GM23338 (cell line): ENCODE data around the gene CCDC157.

Experiments used
- CREB1 ChIP-seq: fragments of 250-450 bp; sonication (Bioruptor Pico); IDR thresholded peaks from 2 replicates; pipeline ENCODE4 v1.5.0; 2020; ENCODE audit warnings: low read depth, mild to moderate bottlenecking, moderate library complexity
- EZH2 ChIP-seq: fragments of 200-600 bp; sonication (generic); IDR thresholded peaks from one replicate; pipeline ENCODE4 v1.8.0; 2017; ENCODE audit warnings: antibody characterized with exemption, mild to moderate bottlenecking, low read depth; ENCODE audit not compliant: unreplicated experiment
- EZH2phosphoT487 ChIP-seq: fragments of 200-600 bp; sonication (generic); IDR thresholded peaks from one replicate; pipeline ENCODE4 v1.8.1; 2018; ENCODE audit warnings: antibody characterized with exemption; ENCODE audit not compliant: unreplicated experiment
- JUNB ChIP-seq: IDR thresholded peaks from one replicate; pipeline ENCODE4 v1.6.1; 2016; ENCODE audit warnings: antibody characterized with exemption; ENCODE audit not compliant: unreplicated experiment
- NANOG ChIP-seq: IDR thresholded peaks from 2 replicates; pipeline ENCODE4 v1.6.1; 2016; ENCODE audit warnings: antibody characterized with exemption, borderline replicate concordance
- POLR2AphosphoS5 ChIP-seq: IDR thresholded peaks from 2 replicates; pipeline ENCODE4 v1.6.1; 2016; ENCODE audit warnings: antibody characterized with exemption, low read depth
- REST ChIP-seq: IDR thresholded peaks from one replicate; pipeline ENCODE4 v1.6.1; 2018; ENCODE audit warnings: antibody characterized with exemption; ENCODE audit not compliant: unreplicated experiment
- STAT1 ChIP-seq: IDR thresholded peaks from one replicate; pipeline ENCODE4 v1.6.1; 2016; ENCODE audit warnings: antibody characterized with exemption; ENCODE audit not compliant: unreplicated experiment
- ZNF114 ChIP-seq: fragments of 250-450 bp; sonication (Bioruptor Pico); IDR thresholded peaks from 2 replicates; pipeline ENCODE4 v1.5.0; 2020; ENCODE audit warnings: mild to moderate bottlenecking, moderate library complexity
- TF ChIP-seq, protein P1 (sequence below), 2 experiments: fragments of 200-600 bp in 1 of 2; sonication (generic) in 1 of 2; conservative IDR thresholded peaks; 2 replicates each; pipeline versions ENCODE4 v1.5.1 to v1.6.1; 2016 to 2017; ENCODE audit warnings: antibody characterized with exemption in 2 of 2, low read depth in 2 of 2, mild to moderate bottlenecking in 2 of 2, moderate library complexity in 1 of 2
- TF ChIP-seq, protein P2 (sequence below): fragments of 250-450 bp; sonication (Bioruptor Pico); IDR thresholded peaks from 2 replicates; pipeline ENCODE4 v1.5.0; 2020; ENCODE audit warnings: mild to moderate bottlenecking, moderate library complexity
- TF ChIP-seq, protein P3 (sequence below): IDR thresholded peaks from 2 replicates; pipeline ENCODE4 v1.6.1; 2016; ENCODE audit warnings: antibody characterized with exemption

DNA sequence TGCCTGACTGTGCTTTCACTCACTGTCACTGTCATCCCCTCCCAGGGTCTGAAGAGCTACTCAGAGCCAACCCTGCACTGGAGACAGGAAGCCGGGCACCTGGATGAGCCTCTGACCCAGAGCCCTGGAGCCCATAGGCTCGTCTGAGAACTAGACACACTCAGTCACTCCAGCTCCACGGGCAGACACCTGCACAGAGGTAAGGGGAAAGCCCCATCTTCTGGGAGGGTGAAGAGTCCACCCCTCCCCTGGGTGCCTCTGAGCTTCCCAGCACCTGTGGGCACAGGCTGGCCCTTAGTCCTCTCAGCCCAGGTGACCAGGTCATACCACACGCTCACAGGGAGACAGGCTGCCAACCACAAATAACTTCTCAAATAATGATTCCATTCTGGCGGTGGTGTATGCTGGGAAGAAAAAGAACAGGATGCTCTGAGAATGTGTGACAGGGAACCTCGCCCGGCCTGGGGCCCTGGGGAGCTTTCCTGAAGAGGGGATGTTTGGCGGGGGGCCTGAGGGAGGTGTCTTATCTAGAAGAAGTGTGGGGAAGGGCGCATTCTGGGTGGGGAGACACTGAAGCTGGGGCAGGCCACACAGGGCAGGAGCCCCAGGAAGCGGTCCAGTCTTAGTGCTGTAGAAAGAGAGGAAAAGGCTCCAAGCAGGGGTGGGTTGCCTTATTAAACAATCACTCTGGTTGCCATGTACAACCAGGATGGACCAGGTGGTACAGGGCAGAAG, 5.3 kb downstream of the CCDC157 start:
- TF ChIP-seq EZH2 (no peak), EZH2phosphoT487 (no peak), POLR2AphosphoS5 (no peak), NANOG (no peak), REST (no peak), ZNF114 (no peak), CREB1 (no peak), STAT1 (no peak), JUNB (no peak)
- TF ChIP-seq, protein P1, sequence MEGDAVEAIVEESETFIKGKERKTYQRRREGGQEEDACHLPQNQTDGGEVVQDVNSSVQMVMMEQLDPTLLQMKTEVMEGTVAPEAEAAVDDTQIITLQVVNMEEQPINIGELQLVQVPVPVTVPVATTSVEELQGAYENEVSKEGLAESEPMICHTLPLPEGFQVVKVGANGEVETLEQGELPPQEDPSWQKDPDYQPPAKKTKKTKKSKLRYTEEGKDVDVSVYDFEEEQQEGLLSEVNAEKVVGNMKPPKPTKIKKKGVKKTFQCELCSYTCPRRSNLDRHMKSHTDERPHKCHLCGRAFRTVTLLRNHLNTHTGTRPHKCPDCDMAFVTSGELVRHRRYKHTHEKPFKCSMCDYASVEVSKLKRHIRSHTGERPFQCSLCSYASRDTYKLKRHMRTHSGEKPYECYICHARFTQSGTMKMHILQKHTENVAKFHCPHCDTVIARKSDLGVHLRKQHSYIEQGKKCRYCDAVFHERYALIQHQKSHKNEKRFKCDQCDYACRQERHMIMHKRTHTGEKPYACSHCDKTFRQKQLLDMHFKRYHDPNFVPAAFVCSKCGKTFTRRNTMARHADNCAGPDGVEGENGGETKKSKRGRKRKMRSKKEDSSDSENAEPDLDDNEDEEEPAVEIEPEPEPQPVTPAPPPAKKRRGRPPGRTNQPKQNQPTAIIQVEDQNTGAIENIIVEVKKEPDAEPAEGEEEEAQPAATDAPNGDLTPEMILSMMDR (conservative IDR thresholded peaks at IDR 0.05; ENCODE audit: low read depth in 2 of 2), result no peak
- TF ChIP-seq, protein P2, sequence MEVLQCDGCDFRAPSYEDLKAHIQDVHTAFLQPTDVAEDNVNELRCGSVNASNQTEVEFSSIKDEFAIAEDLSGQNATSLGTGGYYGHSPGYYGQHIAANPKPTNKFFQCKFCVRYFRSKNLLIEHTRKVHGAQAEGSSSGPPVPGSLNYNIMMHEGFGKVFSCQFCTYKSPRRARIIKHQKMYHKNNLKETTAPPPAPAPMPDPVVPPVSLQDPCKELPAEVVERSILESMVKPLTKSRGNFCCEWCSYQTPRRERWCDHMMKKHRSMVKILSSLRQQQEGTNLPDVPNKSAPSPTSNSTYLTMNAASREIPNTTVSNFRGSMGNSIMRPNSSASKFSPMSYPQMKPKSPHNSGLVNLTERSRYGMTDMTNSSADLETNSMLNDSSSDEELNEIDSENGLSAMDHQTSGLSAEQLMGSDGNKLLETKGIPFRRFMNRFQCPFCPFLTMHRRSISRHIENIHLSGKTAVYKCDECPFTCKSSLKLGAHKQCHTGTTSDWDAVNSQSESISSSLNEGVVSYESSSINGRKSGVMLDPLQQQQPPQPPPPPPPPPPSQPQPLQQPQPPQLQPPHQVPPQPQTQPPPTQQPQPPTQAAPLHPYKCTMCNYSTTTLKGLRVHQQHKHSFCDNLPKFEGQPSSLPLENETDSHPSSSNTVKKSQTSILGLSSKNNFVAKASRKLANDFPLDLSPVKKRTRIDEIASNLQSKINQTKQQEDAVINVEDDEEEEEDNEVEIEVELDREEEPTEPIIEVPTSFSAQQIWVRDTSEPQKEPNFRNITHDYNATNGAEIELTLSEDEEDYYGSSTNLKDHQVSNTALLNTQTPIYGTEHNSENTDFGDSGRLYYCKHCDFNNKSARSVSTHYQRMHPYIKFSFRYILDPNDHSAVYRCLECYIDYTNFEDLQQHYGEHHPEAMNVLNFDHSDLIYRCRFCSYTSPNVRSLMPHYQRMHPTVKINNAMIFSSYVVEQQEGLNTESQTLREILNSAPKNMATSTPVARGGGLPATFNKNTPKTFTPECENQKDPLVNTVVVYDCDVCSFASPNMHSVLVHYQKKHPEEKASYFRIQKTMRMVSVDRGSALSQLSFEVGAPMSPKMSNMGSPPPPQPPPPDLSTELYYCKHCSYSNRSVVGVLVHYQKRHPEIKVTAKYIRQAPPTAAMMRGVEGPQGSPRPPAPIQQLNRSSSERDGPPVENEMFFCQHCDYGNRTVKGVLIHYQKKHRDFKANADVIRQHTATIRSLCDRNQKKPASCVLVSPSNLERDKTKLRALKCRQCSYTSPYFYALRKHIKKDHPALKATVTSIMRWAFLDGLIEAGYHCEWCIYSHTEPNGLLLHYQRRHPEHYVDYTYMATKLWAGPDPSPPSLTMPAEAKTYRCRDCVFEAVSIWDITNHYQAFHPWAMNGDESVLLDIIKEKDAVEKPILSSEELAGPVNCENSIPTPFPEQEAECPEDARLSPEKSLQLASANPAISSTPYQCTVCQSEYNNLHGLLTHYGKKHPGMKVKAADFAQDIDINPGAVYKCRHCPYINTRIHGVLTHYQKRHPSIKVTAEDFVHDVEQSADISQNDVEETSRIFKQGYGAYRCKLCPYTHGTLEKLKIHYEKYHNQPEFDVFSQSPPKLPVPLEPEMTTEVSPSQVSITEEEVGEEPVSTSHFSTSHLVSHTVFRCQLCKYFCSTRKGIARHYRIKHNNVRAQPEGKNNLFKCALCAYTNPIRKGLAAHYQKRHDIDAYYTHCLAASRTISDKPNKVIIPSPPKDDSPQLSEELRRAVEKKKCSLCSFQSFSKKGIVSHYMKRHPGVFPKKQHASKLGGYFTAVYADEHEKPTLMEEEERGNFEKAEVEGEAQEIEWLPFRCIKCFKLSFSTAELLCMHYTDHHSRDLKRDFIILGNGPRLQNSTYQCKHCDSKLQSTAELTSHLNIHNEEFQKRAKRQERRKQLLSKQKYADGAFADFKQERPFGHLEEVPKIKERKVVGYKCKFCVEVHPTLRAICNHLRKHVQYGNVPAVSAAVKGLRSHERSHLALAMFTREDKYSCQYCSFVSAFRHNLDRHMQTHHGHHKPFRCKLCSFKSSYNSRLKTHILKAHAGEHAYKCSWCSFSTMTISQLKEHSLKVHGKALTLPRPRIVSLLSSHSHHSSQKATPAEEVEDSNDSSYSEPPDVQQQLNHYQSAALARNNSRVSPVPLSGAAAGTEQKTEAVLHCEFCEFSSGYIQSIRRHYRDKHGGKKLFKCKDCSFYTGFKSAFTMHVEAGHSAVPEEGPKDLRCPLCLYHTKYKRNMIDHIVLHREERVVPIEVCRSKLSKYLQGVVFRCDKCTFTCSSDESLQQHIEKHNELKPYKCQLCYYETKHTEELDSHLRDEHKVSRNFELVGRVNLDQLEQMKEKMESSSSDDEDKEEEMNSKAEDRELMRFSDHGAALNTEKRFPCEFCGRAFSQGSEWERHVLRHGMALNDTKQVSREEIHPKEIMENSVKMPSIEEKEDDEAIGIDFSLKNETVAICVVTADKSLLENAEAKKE, result no peak
- TF ChIP-seq, protein P3, sequence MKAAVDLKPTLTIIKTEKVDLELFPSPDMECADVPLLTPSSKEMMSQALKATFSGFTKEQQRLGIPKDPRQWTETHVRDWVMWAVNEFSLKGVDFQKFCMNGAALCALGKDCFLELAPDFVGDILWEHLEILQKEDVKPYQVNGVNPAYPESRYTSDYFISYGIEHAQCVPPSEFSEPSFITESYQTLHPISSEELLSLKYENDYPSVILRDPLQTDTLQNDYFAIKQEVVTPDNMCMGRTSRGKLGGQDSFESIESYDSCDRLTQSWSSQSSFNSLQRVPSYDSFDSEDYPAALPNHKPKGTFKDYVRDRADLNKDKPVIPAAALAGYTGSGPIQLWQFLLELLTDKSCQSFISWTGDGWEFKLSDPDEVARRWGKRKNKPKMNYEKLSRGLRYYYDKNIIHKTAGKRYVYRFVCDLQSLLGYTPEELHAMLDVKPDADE, result no peak
